HFF-Myc (cell line): ENCODE measurements around the gene GRB7.
"Not testable (repeated sequence)": the region's sequence is repeated elsewhere in the genome, so short reads cannot be mapped to it uniquely, and the experiment has no call there.

Experiments
- DNase-seq: peaks from one replicate; pipeline ENCODE4 v3.0.0-alpha.2; 2011; ENCODE audit warnings: low read depth; ENCODE audit errors: extremely low read depth
- H3K4me3 ChIP-seq: replicated peaks from 2 replicates; pipeline ENCODE4 v1.5.1; 2011; ENCODE audit warnings: low read depth, mild to moderate bottlenecking, control low read depth, low read length
- CTCF ChIP-seq: IDR thresholded peaks from 2 replicates; pipeline ENCODE4 v1.5.1; 2012; ENCODE audit warnings: mild to moderate bottlenecking, low read depth, low read length, control low read depth; ENCODE audit errors: missing control alignments

Gene GRB7

GRCh38 chr17:39756380-39757079 is 18.8 kb downstream of the GRB7 start:
- H3K4me3 ChIP-seq = no peak overlapping the region
- no peak for DNase-seq
- TF ChIP-seq CTCF = no peak

GRCh38 chr17:39757176-39757662 is 19.5 kb downstream of the GRB7 start:
- H3K4me3 ChIP-seq = no peak overlapping the region

GRCh38 chr17:39757931-39758873 is 20.5 kb downstream of the GRB7 start:
- DNase-seq = no peak
- no peak for TF ChIP-seq CTCF
- H3K4me3 ChIP-seq = no peak overlapping the region

More at GRCh38 chr17:39757176-39757662, 19.5 kb downstream of the GRB7 start:
- no peak for DNase-seq
- TF ChIP-seq CTCF = no peak

- no peak overlapping the region for H3K4me3 ChIP-seq
- DNase-seq = no peak
- no peak for TF ChIP-seq CTCF
These were observed 21.5 kb downstream of the GRB7 start for GRCh38 chr17:39759204-39759603.

GRCh38 chr17:39761861-39762496 is 24.2 kb downstream of the GRB7 start:
- no peak overlapping the region for H3K4me3 ChIP-seq
- DNase-seq = no peak
- no peak for TF ChIP-seq CTCF

GRCh38 chr17:39763051-39763820 is 25.5 kb downstream of the GRB7 start:
- TF ChIP-seq CTCF = no peak
- DNase-seq = no peak
- H3K4me3 ChIP-seq = no peak overlapping the region

- not testable (repeated sequence) for H3K4me3 ChIP-seq, DNase-seq
These were observed 26.4 kb downstream of the GRB7 start for GRCh38 chr17:39764171-39764570.
